Glutamatergic neuron (in vitro differentiated cells): ENCODE measurements around the gene ZSWIM1. TPM values are rescaled to one million over a fixed set of nuclear protein-coding genes. Genes with fewer than 3 reads are reported as not detected.
A peak's percentile ranks its signal among the peaks of the same experiment; 100 is the strongest.

Experiments used
- DNase-seq: peaks from one replicate; pipeline ENCODE4 v3.0.0; 2022
- H3K27ac Mint-ChIP-seq: one replicate; pipeline ENCODE4 v1.8.0; 2020; ENCODE audit warnings: mild to moderate bottlenecking, mixed read lengths, inconsistent platforms; ENCODE audit not compliant: unreplicated experiment
- H3K27me3 Mint-ChIP-seq: one replicate; pipeline ENCODE4 v1.8.0; 2020; ENCODE audit warnings: mild to moderate bottlenecking, moderate library complexity, mixed read lengths, inconsistent platforms; ENCODE audit not compliant: unreplicated experiment
- H3K36me3 Mint-ChIP-seq: one replicate; pipeline ENCODE4 v1.8.0; 2020; ENCODE audit warnings: mild to moderate bottlenecking, mixed read lengths, inconsistent platforms; ENCODE audit not compliant: unreplicated experiment
- H3K4me1 Mint-ChIP-seq: one replicate; pipeline ENCODE4 v1.8.0; 2020; ENCODE audit warnings: mild to moderate bottlenecking, low read depth, mixed read lengths, inconsistent platforms; ENCODE audit not compliant: unreplicated experiment
- H3K4me3 Mint-ChIP-seq: one replicate; pipeline ENCODE4 v1.8.0; 2020; ENCODE audit warnings: mild to moderate bottlenecking, mixed read lengths, inconsistent platforms; ENCODE audit not compliant: unreplicated experiment
- H3K9me3 Mint-ChIP-seq: one replicate; pipeline ENCODE4 v1.8.0; 2020; ENCODE audit warnings: mild to moderate bottlenecking, moderate library complexity, mixed read lengths, inconsistent platforms; ENCODE audit not compliant: unreplicated experiment
- total RNA-seq: library from RNA; stranded (reverse); fragmentation: NEBNext Ultra II Directional; extraction: Animal tissue kit (Norgen Biotek cat#: 25700); gene quantifications from one replicate; pipeline ENCODE4 v1.2.1, GENCODE V29; 2021; ENCODE audit not compliant: unreplicated experiment
- TF ChIP-seq, protein P1 (sequence below): fragments of 200-600 bp; sonication (generic); IDR thresholded peaks from one replicate; pipeline ENCODE4 v1.5.0; 2021; ENCODE audit not compliant: partially characterized antibody, unreplicated experiment

Gene ZSWIM1
- total RNA-seq, 1 donor from 2014 or later = 10.2 TPM

GRCh38 chr20:45933266-45934045 is 52.4 kb downstream of the ZSWIM1 start:
- H3K27ac Mint-ChIP-seq = peak overlapping the region; percentile 100
- H3K27me3 Mint-ChIP-seq = peaks cover 12% of the 10 kb centered on the region
- TF ChIP-seq, protein P1, sequence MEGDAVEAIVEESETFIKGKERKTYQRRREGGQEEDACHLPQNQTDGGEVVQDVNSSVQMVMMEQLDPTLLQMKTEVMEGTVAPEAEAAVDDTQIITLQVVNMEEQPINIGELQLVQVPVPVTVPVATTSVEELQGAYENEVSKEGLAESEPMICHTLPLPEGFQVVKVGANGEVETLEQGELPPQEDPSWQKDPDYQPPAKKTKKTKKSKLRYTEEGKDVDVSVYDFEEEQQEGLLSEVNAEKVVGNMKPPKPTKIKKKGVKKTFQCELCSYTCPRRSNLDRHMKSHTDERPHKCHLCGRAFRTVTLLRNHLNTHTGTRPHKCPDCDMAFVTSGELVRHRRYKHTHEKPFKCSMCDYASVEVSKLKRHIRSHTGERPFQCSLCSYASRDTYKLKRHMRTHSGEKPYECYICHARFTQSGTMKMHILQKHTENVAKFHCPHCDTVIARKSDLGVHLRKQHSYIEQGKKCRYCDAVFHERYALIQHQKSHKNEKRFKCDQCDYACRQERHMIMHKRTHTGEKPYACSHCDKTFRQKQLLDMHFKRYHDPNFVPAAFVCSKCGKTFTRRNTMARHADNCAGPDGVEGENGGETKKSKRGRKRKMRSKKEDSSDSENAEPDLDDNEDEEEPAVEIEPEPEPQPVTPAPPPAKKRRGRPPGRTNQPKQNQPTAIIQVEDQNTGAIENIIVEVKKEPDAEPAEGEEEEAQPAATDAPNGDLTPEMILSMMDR = no peak
- peaks cover 11% of the 10 kb centered on the region for H3K4me1 Mint-ChIP-seq
- H3K36me3 Mint-ChIP-seq = no peaks in the 10 kb centered on the region
- H3K4me3 Mint-ChIP-seq = peak overlapping the region; percentile 99
- peaks cover 11% of the 10 kb centered on the region for H3K9me3 Mint-ChIP-seq
- DNase-seq = peak; percentile 79

DNA sequence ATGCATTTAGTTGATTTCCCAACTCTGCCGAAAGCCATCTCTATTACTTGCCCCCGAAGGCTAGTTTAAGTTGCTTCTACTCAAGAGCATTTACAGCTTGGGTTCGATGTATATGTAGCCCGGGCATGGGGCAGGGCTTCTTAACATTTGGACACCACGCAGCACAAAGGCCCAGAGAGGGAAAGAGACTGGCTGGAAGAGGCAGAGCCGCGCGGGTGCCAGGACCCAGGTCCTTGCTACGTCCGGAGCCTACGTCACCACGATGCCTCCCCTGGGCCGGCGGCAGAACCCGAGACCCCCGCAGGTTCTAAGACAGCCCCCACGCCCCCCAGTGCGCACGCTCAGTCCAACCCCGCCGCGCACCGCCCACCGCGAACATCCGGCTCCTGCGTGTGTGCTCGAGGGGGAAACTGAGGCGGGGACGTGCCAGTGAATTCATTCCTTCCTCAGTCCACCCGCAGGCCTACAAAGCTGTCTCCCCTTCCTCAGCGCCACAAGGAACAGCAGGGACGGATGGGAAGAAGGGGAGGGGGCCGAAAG is 53.1 kb downstream of the ZSWIM1 start:
- Mint-ChIP-seq H3K4me1 (peaks cover 12% of the 10 kb centered on the region), H3K27ac (peak overlapping the region; percentile 100)
- peak; percentile 90 for DNase-seq

More for the DNA sequence above, 53.1 kb downstream of the ZSWIM1 start:
- Mint-ChIP-seq H3K9me3 (peaks cover 11% of the 10 kb centered on the region), H3K27me3 (peaks cover 13% of the 10 kb centered on the region), H3K36me3 (no peaks in the 10 kb centered on the region), H3K4me3 (peak overlapping the region; percentile 99)
- TF ChIP-seq, protein P1 = no peak

Other genes with a start within 250 kb of the ZSWIM1 start
- not detected for gene WFDC9, start 249.9 kb upstream of the ZSWIM1 start, total RNA-seq
- not detected for gene WFDC11, start 211.0 kb upstream of the ZSWIM1 start, total RNA-seq
- gene WFDC13, start 179.2 kb upstream of the ZSWIM1 start, total RNA-seq = not detected
- not detected for gene WFDC10B, start 176.2 kb upstream of the ZSWIM1 start, total RNA-seq
- not detected for gene SPINT4, start 158.9 kb upstream of the ZSWIM1 start, total RNA-seq
- not detected for gene WFDC3, start 89.3 kb upstream of the ZSWIM1 start, total RNA-seq
- gene DNTTIP1, start 89.3 kb upstream of the ZSWIM1 start, total RNA-seq = 27.0 TPM
- gene UBE2C, start 68.6 kb upstream of the ZSWIM1 start, total RNA-seq = 33.0 TPM
- gene TNNC2, start 53.9 kb upstream of the ZSWIM1 start, total RNA-seq = 0.64 TPM
- gene SNX21, start 47.4 kb upstream of the ZSWIM1 start, total RNA-seq = 10.2 TPM
- 33.8 TPM for gene ACOT8, start 23.8 kb upstream of the ZSWIM1 start, total RNA-seq
- 7.9 TPM for gene ZSWIM3, start 23.6 kb upstream of the ZSWIM1 start, total RNA-seq
- gene SPATA25, start 6.4 kb downstream of the ZSWIM1 start, total RNA-seq = 1.2 TPM
- 3.5 TPM for gene NEURL2, start 10.0 kb downstream of the ZSWIM1 start, total RNA-seq
- gene CTSA, start 10.1 kb downstream of the ZSWIM1 start, total RNA-seq = 63.7 TPM
- 29.7 TPM for gene PLTP, start 30.9 kb downstream of the ZSWIM1 start, total RNA-seq
- gene PCIF1, start 53.5 kb downstream of the ZSWIM1 start, total RNA-seq = 37.6 TPM
- gene ZNF335, start 91.0 kb downstream of the ZSWIM1 start, total RNA-seq = 23.1 TPM
- gene MMP9, start 127.7 kb downstream of the ZSWIM1 start, total RNA-seq = 0.17 TPM
- 10.4 TPM for gene SLC12A5, start 148.0 kb downstream of the ZSWIM1 start, total RNA-seq
- 42.9 TPM for gene NCOA5, start 208.7 kb downstream of the ZSWIM1 start, total RNA-seq
- gene CD40, start 237.1 kb downstream of the ZSWIM1 start, total RNA-seq = 1.2 TPM